Tibial nerve (tissue), 4 donors: ENCODE results near the gene ANGPTL4.

Source experiments
- CTCF ChIP-seq, 5 experiments: fragments of 200-600 bp in 3 of 5; fragments of 450-650 bp in 2 of 5; sonication (generic) in 3 of 5; IDR thresholded peaks; one replicate each; pipeline ENCODE4 v1.5.1; 2016 to 2019; ENCODE audit warnings: antibody characterized with exemption in 5 of 5, mild to moderate bottlenecking in 3 of 5, moderate library complexity in 2 of 5
- EP300 ChIP-seq, 2 donors: sonication (generic); formaldehyde crosslinking; IDR thresholded peaks; one replicate each; pipeline ENCODE4 v1.6.1; 2017; ENCODE audit warnings: antibody characterized with exemption in 2 of 2, mild to moderate bottlenecking in 1 of 2
- POLR2A ChIP-seq, 2 donors: fragments of 450-650 bp; IDR thresholded peaks; one replicate each; pipeline ENCODE4 v1.6.1; 2017; ENCODE audit warnings: antibody characterized with exemption in 2 of 2, mild to moderate bottlenecking in 2 of 2, moderate library complexity in 2 of 2

DNA sequence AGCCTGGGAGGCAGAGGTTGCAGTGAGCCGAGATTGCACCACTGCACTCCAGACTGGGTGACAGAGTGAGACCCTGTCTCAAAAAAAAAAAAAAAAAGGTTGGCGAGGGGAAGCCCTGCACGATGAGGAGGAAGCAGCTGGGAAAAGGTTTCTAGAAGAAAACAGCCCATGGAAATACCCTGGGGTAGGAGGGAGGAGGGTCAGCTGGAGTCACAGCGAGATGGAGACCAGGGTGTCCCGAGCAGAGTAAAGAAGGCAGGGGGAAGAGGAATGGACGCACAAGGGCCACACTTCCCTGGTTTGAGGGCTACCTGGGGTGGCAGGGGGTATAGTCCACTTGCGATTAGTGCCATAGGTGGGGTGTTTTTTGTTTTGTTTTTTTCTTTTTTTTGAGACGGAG is 27.3 kb upstream of the ANGPTL4 start:
- TF ChIP-seq CTCF (IDR thresholded peaks at IDR 0.05) (no peak), POLR2A (IDR thresholded peaks at IDR 0.05) (no peak), EP300 (IDR thresholded peaks at IDR 0.05) (no peak)
